ENCODE results near the gene HEXIM1.

DNA sequence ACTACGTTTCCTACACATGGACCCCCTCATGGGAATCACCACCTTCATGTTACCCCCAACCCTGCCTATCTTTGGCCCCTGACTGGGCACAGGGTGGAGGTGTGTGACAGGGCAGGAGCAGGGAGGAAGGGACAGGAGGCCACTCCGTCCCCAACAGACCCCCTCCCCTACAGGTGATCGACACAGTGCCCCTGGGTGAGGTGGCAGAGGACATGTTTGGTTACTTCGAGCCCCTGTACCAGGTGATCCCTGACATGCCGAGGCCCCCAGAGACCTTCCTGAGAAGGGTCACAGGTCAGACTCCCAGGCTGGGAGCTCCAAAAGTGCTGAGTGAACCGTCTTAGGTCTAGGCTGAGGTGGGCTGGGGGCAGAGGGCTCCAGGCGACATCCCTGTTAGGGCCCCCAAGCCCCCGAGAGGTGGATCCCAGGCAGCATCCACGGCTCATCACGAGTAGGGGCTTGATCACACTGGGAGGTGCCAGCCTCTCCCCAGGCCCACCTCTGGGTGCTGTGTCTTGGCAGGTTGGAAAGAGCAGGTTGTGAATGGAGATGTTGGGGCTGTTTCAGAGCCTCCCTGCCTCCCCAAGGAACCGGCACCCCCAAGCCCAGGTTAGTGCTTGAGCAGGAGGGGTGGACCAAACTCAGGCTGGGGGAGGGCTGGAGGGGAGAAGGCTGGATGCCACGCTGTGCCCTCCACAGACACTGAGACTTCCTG, 11.3 kb upstream of the HEXIM1 start:
- TF ChIP-seq POLR2AphosphoS5 (IDR thresholded peaks at IDR 0.05; ENCODE audit: borderline replicate concordance, low read depth, low read length) (no peak), FOXP2 (optimal IDR thresholded peaks at IDR 0.05; ENCODE audit: control extremely low read depth, extremely low read length, insufficient read depth) (no peak), EZH2 (IDR thresholded peaks at IDR 0.05) (no peak)
